ENCODE measurements around the gene F8A2.
"Not testable (repeated sequence)": the region's sequence is repeated elsewhere in the genome, so short reads cannot be mapped to it uniquely, and the experiment has no call there.

- not testable (repeated sequence) for TF ChIP-seq CTCF (conservative IDR thresholded peaks at IDR 0.05; ENCODE audit: low read length); EZH2phosphoT487 (IDR thresholded peaks at IDR 0.05; ENCODE audit: borderline replicate concordance, low read depth, low read length)
These were observed 2.1 kb upstream of the F8A2 start for GRCh38 chrX:155379802-155380201.
